Measurements from ENCODE around the gene ITGA6.

Gene ITGA6

DNA sequence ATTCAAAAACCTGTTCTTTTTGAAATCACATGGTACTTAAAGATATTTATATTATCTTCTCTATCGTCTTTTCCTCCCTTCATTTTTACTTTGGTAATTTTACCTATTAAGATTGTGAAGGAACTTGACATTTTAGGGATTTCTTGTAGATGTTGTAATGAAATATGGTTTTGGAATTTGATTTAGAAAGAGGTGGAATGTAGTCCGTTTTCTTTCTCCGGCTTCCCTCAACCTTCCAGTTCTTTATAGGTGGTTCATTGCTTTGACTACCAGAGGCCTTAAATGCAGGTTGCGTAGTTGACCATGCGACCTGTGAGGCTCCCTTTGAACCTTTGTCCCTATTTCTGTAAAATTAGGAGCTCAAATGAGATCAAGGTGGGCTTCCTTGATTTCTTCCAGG lies 24.5 kb downstream of the ITGA6 start:
- no peak overlapping the region for H3K27ac ChIP-seq
- no peak for TF ChIP-seq ZFX (IDR thresholded peaks at IDR 0.05; ENCODE audit: borderline replicate concordance)
- TF ChIP-seq, protein P1, sequence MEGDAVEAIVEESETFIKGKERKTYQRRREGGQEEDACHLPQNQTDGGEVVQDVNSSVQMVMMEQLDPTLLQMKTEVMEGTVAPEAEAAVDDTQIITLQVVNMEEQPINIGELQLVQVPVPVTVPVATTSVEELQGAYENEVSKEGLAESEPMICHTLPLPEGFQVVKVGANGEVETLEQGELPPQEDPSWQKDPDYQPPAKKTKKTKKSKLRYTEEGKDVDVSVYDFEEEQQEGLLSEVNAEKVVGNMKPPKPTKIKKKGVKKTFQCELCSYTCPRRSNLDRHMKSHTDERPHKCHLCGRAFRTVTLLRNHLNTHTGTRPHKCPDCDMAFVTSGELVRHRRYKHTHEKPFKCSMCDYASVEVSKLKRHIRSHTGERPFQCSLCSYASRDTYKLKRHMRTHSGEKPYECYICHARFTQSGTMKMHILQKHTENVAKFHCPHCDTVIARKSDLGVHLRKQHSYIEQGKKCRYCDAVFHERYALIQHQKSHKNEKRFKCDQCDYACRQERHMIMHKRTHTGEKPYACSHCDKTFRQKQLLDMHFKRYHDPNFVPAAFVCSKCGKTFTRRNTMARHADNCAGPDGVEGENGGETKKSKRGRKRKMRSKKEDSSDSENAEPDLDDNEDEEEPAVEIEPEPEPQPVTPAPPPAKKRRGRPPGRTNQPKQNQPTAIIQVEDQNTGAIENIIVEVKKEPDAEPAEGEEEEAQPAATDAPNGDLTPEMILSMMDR (IDR thresholded peaks at IDR 0.05) = no peak

DNA sequence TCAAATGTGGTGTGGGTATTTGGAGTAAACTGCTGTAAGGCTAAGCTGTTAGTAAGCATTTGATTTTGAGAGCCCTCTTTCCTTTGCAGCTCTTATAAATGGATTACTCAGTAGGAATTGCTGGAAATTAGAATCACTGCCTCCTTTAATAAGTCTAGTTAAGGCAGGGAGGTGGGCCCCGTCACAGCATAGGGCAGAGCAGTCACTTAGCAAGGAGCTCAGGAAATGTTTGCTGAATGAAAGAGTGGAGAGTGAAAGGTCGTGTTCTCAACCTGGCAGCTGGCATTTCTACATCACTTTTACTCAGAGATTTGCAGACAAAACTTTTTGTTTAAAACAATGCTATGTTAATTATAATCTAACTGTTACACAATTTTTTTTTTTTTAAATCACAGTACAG lies 25.5 kb downstream of the ITGA6 start:
- H3K27ac ChIP-seq = no peak overlapping the region
- no peak for TF ChIP-seq ZFX (IDR thresholded peaks at IDR 0.05; ENCODE audit: borderline replicate concordance)
- TF ChIP-seq, protein P1 (IDR thresholded peaks at IDR 0.05) = no peak

DNA sequence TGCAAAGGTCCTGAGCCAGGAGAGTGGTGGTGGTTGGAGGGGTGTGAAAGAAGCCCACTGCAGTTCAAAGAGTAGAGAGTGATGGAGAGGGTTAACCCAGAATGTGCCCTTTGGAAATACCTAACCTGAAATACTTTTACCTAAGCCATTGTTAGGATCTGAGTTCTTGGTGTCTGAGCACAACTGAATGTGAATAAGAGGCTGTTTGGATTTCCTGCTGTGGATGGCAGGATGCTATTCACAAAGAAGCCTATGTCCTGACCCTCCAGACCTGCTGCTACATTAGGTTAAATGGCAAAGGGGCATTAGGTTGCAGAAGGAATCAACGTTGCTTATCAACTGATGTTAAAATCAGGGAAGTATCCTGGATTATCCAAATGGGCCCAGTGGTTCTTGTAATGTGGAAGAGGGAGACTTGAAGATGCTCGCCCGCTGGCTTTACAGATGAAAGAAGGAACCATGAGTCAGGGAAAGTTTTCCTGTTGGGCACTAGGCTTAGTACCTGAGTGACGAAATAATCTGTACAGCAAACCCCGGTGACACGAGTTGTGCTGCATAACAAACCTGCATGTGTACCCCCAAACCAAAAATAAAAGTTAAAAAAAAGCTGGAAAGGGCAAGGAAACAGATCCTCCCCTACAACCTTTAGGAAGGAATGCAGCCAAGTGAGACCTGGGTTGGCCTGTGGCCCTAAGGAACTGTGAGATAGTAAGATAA lies 27.2 kb downstream of the ITGA6 start:
- no peak for TF ChIP-seq ZFX (IDR thresholded peaks at IDR 0.05; ENCODE audit: borderline replicate concordance)
- TF ChIP-seq, protein P1 (IDR thresholded peaks at IDR 0.05) = no peak
- no peak overlapping the region for H3K27ac ChIP-seq

DNA sequence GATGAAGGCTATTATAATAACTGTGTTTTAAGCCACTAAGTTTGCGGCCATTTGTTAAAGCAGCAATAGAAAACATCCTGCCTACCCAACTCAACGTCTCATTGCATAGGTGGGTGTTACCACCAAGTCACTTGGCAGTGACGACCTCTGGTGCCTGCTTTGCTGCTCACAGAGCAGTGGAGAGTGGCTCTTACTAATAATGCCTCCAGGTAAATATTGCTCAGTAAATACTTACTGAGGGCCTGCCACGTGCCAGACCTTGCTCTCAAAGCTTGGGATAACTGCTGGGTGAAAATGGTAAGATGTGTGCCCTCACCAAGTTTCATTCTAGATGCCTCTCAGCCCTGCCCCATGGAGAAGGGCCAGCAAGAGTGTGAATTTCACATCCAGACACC lies 27.7 kb downstream of the ITGA6 start:
- TF ChIP-seq ZFX (IDR thresholded peaks at IDR 0.05; ENCODE audit: borderline replicate concordance) = no peak
- TF ChIP-seq, protein P1 (IDR thresholded peaks at IDR 0.05) = no peak
- H3K27ac ChIP-seq = no peak overlapping the region

DNA sequence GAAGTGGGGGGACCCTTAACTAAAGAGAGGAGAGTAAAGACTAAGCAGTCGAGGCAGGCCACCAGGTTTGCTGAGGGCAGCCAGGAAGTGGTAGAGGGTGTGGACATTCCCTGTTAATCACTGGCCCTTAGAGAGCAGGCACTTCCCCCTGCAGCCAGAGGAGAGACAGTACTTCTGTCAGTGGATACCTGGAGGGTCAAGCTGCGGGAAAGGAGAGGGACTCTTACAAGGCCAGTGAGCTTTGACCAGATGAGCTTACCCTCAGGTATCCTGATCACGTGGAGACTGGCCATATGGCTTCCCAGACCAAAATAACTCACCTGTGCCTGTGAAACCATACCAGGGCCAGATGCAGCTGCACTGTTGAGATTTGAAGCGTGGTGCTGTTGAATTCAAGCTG lies 28.6 kb downstream of the ITGA6 start:
- H3K27ac ChIP-seq = no peak overlapping the region
- TF ChIP-seq, protein P1 (IDR thresholded peaks at IDR 0.05) = no peak
- TF ChIP-seq ZFX (IDR thresholded peaks at IDR 0.05; ENCODE audit: borderline replicate concordance) = no peak

DNA sequence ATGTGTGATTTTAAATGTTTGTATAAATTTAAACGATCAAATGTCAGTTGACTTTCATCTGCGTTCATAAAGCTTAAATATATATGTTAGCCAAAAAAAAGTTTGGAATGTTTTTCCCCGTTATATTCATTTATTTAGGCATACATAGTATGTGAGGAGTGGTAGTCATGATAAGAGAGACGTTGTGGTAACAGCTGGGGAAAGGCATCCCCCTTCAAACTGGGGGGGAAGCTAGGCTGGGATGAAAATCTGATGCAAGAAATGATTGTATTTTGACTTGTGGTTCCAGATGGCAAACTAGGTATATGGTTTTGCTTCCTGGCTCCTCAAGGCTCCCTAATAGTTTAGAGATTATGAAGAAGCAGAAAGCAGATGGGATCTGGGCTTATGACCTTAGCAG lies 30.1 kb downstream of the ITGA6 start:
- TF ChIP-seq, protein P1 (IDR thresholded peaks at IDR 0.05) = no peak
- no peak for TF ChIP-seq ZFX (IDR thresholded peaks at IDR 0.05; ENCODE audit: borderline replicate concordance)
- no peak overlapping the region for H3K27ac ChIP-seq

DNA sequence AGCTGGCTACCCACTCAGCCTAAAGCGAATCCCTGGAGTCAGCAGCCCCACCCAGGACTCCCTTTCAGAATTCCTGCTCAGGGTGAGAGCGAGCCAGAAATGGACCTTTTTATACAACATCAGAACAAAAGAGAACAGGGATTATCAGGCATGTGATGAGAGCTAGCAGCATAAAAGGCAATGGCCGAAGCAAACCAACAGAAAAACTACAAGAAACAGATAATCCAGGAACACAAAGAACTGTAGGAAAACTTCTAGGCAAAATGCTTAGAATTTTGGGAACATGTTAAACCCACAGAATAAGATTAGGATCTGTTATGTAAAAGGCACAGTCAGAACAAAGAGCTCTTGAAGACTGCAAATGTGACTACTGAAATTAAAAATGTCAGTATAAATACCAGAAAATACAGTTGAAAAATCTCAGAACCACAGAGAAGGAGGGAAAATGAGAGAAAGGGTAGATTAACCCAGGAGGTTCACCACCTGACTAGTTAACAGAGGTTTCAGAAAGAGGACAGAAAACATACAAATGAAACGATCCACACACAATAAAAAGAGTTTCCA lies 31.3 kb downstream of the ITGA6 start:
- no peak overlapping the region for H3K27ac ChIP-seq
- TF ChIP-seq ZFX (IDR thresholded peaks at IDR 0.05; ENCODE audit: borderline replicate concordance) = no peak
- TF ChIP-seq, protein P1 (IDR thresholded peaks at IDR 0.05) = no peak

Data from 22Rv1 (cell line).